ENCODE measurements around the gene MED17.
A peak's percentile ranks its signal among the peaks of the same experiment; 100 is the strongest.
"Not testable (repeated sequence)": the region's sequence is repeated elsewhere in the genome, so short reads cannot be mapped to it uniquely, and the experiment has no call there.

MED17 gene

GRCh38 chr11:93774560-93774959 is 9.5 kb upstream of the MED17 start:
- not testable (repeated sequence) for H3K27ac ChIP-seq (ENCODE audit: low read length); H3K27me3 ChIP-seq (ENCODE audit: control insufficient read depth, insufficient read depth, low read length); DNase-seq (ENCODE audit: low read depth, low spot score); H3K4me1 ChIP-seq (ENCODE audit: control insufficient read depth, insufficient read depth, low read length); H3K36me3 ChIP-seq (ENCODE audit: control insufficient read depth, insufficient read depth, low read length); H3K9me3 ChIP-seq (ENCODE audit: control insufficient read depth, insufficient read depth, low read length); H3K4me3 ChIP-seq (ENCODE audit: low read length)
- whole genome bisulfite sequencing (ENCODE audit: insufficient coverage, insufficient read length), result no CpG with 5 or more reads among the region's 3 CpGs

- Histone ChIP-seq H3K4me3 (ENCODE audit: low read length) (no peak overlapping the region), H3K36me3 (ENCODE audit: control insufficient read depth, insufficient read depth, low read length) (no peaks in the 10 kb centered on the region), H3K27ac (ENCODE audit: low read length) (no peak overlapping the region), H3K4me1 (ENCODE audit: control insufficient read depth, insufficient read depth, low read length) (0 out of 2 replicates have a peak, but pooled peaks cover 1% of the 10 kb centered on the region), H3K27me3 (ENCODE audit: control insufficient read depth, insufficient read depth, low read length) (no peaks in the 10 kb centered on the region), H3K9me3 (ENCODE audit: control insufficient read depth, insufficient read depth, low read length) (no peaks in the 10 kb centered on the region)
- WGBS (ENCODE audit: insufficient coverage, insufficient read length), result no CpG with 5 or more reads among the region's 2 CpGs
- DNase-seq (ENCODE audit: low read depth, low spot score), result no peak
Observed at GRCh38 chr11:93775289-93775688, 8.8 kb upstream of the MED17 start.

- WGBS (ENCODE audit: insufficient coverage, insufficient read length), result no CpG with 5 or more reads among the region's 7 CpGs
- peak overlapping the region; percentile 60; the same call in 1 of the 2 replicates for H3K4me3 ChIP-seq (ENCODE audit: low read length)
- H3K9me3 ChIP-seq (ENCODE audit: control insufficient read depth, insufficient read depth, low read length), result no peaks in the 10 kb centered on the region
- H3K27me3 ChIP-seq (ENCODE audit: control insufficient read depth, insufficient read depth, low read length), result no peaks in the 10 kb centered on the region
- H3K4me1 ChIP-seq (ENCODE audit: control insufficient read depth, insufficient read depth, low read length), result no peaks in the 10 kb centered on the region
- no peak overlapping the region for H3K27ac ChIP-seq (ENCODE audit: low read length)
- DNase-seq (ENCODE audit: low read depth, low spot score), result no peak
- no peaks in the 10 kb centered on the region for H3K36me3 ChIP-seq (ENCODE audit: control insufficient read depth, insufficient read depth, low read length)
Observed at GRCh38 chr11:93783362-93783761, 720 bp upstream of the MED17 start.

- no peaks in the 10 kb centered on the region for H3K36me3 ChIP-seq (ENCODE audit: control insufficient read depth, insufficient read depth, low read length)
- no CpG with 5 or more reads among the region's 10 CpGs for WGBS (ENCODE audit: insufficient coverage, insufficient read length)
- no peaks in the 10 kb centered on the region for H3K4me1 ChIP-seq (ENCODE audit: control insufficient read depth, insufficient read depth, low read length)
- DNase-seq (ENCODE audit: low read depth, low spot score), result no peak
- peak overlapping the region; percentile 60; the same call in 1 of the 2 replicates for H3K4me3 ChIP-seq (ENCODE audit: low read length)
- no peaks in the 10 kb centered on the region for H3K27me3 ChIP-seq (ENCODE audit: control insufficient read depth, insufficient read depth, low read length)
- H3K9me3 ChIP-seq (ENCODE audit: control insufficient read depth, insufficient read depth, low read length), result no peaks in the 10 kb centered on the region
- no peak overlapping the region for H3K27ac ChIP-seq (ENCODE audit: low read length)
Observed at GRCh38 chr11:93783765-93784144, 327 bp upstream of the MED17 start.

GRCh38 chr11:93784935-93785360 is 866 bp downstream of the MED17 start:
- no CpG with 5 or more reads among the region's 13 CpGs for WGBS (ENCODE audit: insufficient coverage, insufficient read length)
- DNase-seq (ENCODE audit: low read depth, low spot score), result no peak
- H3K36me3 ChIP-seq (ENCODE audit: control insufficient read depth, insufficient read depth, low read length), result no peaks in the 10 kb centered on the region; the same call in 1 of the 2 replicates
- H3K4me3 ChIP-seq (ENCODE audit: low read length), result peak overlapping the region; percentile 60
- no peaks in the 10 kb centered on the region for H3K27me3 ChIP-seq (ENCODE audit: control insufficient read depth, insufficient read depth, low read length)
- H3K9me3 ChIP-seq (ENCODE audit: control insufficient read depth, insufficient read depth, low read length), result no peaks in the 10 kb centered on the region
- no peaks in the 10 kb centered on the region for H3K4me1 ChIP-seq (ENCODE audit: control insufficient read depth, insufficient read depth, low read length)
- H3K27ac ChIP-seq (ENCODE audit: low read length), result no peak overlapping the region

GRCh38 chr11:93791493-93791892 is 7.4 kb downstream of the MED17 start:
- Histone ChIP-seq H3K27me3 (ENCODE audit: control insufficient read depth, insufficient read depth, low read length) (no peaks in the 10 kb centered on the region), H3K4me3 (ENCODE audit: low read length) (no peak overlapping the region), H3K9me3 (ENCODE audit: control insufficient read depth, insufficient read depth, low read length) (no peaks in the 10 kb centered on the region), H3K4me1 (ENCODE audit: control insufficient read depth, insufficient read depth, low read length) (no peaks in the 10 kb centered on the region), H3K36me3 (ENCODE audit: control insufficient read depth, insufficient read depth, low read length) (peaks cover 19% of the 10 kb centered on the region; the same call in 1 of the 2 replicates), H3K27ac (ENCODE audit: low read length) (no peak overlapping the region)
- no CpG with 5 or more reads among the region's 5 CpGs for WGBS (ENCODE audit: insufficient coverage, insufficient read length)
- DNase-seq (ENCODE audit: low read depth, low spot score), result no peak

- H3K4me1 ChIP-seq (ENCODE audit: control insufficient read depth, insufficient read depth, low read length), result no peaks in the 10 kb centered on the region
- peaks cover 23% of the 10 kb centered on the region; the same call in 1 of the 2 replicates for H3K36me3 ChIP-seq (ENCODE audit: control insufficient read depth, insufficient read depth, low read length)
- no peak overlapping the region for H3K4me3 ChIP-seq (ENCODE audit: low read length)
- no peaks in the 10 kb centered on the region for H3K9me3 ChIP-seq (ENCODE audit: control insufficient read depth, insufficient read depth, low read length)
- no CpG with 5 or more reads among the region's 6 CpGs for WGBS (ENCODE audit: insufficient coverage, insufficient read length)
- H3K27me3 ChIP-seq (ENCODE audit: control insufficient read depth, insufficient read depth, low read length), result no peaks in the 10 kb centered on the region
- H3K27ac ChIP-seq (ENCODE audit: low read length), result no peak overlapping the region
- no peak for DNase-seq (ENCODE audit: low read depth, low spot score)
Observed at GRCh38 chr11:93796441-93797231, 12.6 kb downstream of the MED17 start.

GRCh38 chr11:93801366-93801765 is 17.3 kb downstream of the MED17 start:
- Histone ChIP-seq H3K27me3 (ENCODE audit: control insufficient read depth, insufficient read depth, low read length) (no peaks in the 10 kb centered on the region), H3K4me1 (ENCODE audit: control insufficient read depth, insufficient read depth, low read length) (no peaks in the 10 kb centered on the region), H3K36me3 (ENCODE audit: control insufficient read depth, insufficient read depth, low read length) (peaks cover 16% of the 10 kb centered on the region; the same call in 1 of the 2 replicates), H3K4me3 (ENCODE audit: low read length) (no peak overlapping the region), H3K9me3 (ENCODE audit: control insufficient read depth, insufficient read depth, low read length) (no peaks in the 10 kb centered on the region), H3K27ac (ENCODE audit: low read length) (no peak overlapping the region)
- no CpG with 5 or more reads among the region's 2 CpGs for WGBS (ENCODE audit: insufficient coverage, insufficient read length)
- DNase-seq (ENCODE audit: low read depth, low spot score), result no peak

- Histone ChIP-seq H3K4me1 (ENCODE audit: control insufficient read depth, insufficient read depth, low read length) (no peaks in the 10 kb centered on the region), H3K27ac (ENCODE audit: low read length) (no peak overlapping the region), H3K4me3 (ENCODE audit: low read length) (no peak overlapping the region), H3K27me3 (ENCODE audit: control insufficient read depth, insufficient read depth, low read length) (no peaks in the 10 kb centered on the region), H3K36me3 (ENCODE audit: control insufficient read depth, insufficient read depth, low read length) (peaks cover 16% of the 10 kb centered on the region; the same call in 1 of the 2 replicates), H3K9me3 (ENCODE audit: control insufficient read depth, insufficient read depth, low read length) (no peaks in the 10 kb centered on the region)
- DNase-seq (ENCODE audit: low read depth, low spot score), result no peak
- no CpG with 5 or more reads among the region's 2 CpGs for WGBS (ENCODE audit: insufficient coverage, insufficient read length)
Observed at GRCh38 chr11:93804879-93805278, 20.8 kb downstream of the MED17 start.

- no peaks in the 10 kb centered on the region for H3K4me1 ChIP-seq (ENCODE audit: control insufficient read depth, insufficient read depth, low read length)
- no peaks in the 10 kb centered on the region for H3K9me3 ChIP-seq (ENCODE audit: control insufficient read depth, insufficient read depth, low read length)
- no CpG with 5 or more reads among the region's 3 CpGs for WGBS (ENCODE audit: insufficient coverage, insufficient read length)
- peaks cover 19% of the 10 kb centered on the region; the same call in 1 of the 2 replicates for H3K36me3 ChIP-seq (ENCODE audit: control insufficient read depth, insufficient read depth, low read length)
- no peaks in the 10 kb centered on the region for H3K27me3 ChIP-seq (ENCODE audit: control insufficient read depth, insufficient read depth, low read length)
- H3K4me3 ChIP-seq (ENCODE audit: low read length), result no peak overlapping the region
- no peak for DNase-seq (ENCODE audit: low read depth, low spot score)
- H3K27ac ChIP-seq (ENCODE audit: low read length), result no peak overlapping the region
Observed at GRCh38 chr11:93807980-93808379, 23.9 kb downstream of the MED17 start.

- DNase-seq (ENCODE audit: low read depth, low spot score), result no peak
- WGBS (ENCODE audit: insufficient coverage, insufficient read length), result no CpG with 5 or more reads among the region's 5 CpGs
- Histone ChIP-seq H3K27me3 (ENCODE audit: control insufficient read depth, insufficient read depth, low read length) (no peaks in the 10 kb centered on the region), H3K4me1 (ENCODE audit: control insufficient read depth, insufficient read depth, low read length) (no peaks in the 10 kb centered on the region), H3K9me3 (ENCODE audit: control insufficient read depth, insufficient read depth, low read length) (no peaks in the 10 kb centered on the region), H3K27ac (ENCODE audit: low read length) (no peak overlapping the region), H3K4me3 (ENCODE audit: low read length) (no peak overlapping the region), H3K36me3 (ENCODE audit: control insufficient read depth, insufficient read depth, low read length) (peaks cover 16% of the 10 kb centered on the region; the same call in 1 of the 2 replicates)
Observed at GRCh38 chr11:93813974-93814373, 29.9 kb downstream of the MED17 start.

Data from iPS DF 6.9 (cell line).